Endothelial cell of umbilical vein (primary cell): ENCODE measurements around the gene SERBP1. TPM values are rescaled to one million over a fixed set of nuclear protein-coding genes. Genes with fewer than 3 reads are reported as not detected.

Experiments used
- Bru-seq: library from RNA; stranded (reverse); fragments of 400-500 nt; gene quantifications from one replicate; lab custom pipeline; 2021; lab: Mats Ljungman, UMichigan
- BruChase-seq, 2 experiments: library from RNA; stranded (reverse); fragments of 400-500 nt; gene quantifications; one replicate each; lab custom pipeline; 2021; lab: Mats Ljungman, UMichigan
- BruUV-seq: library from RNA; stranded (reverse); fragments of 400-500 nt; replicated peaks from 2 replicates; lab custom pipeline; 2021; lab: Mats Ljungman, UMichigan
- CTCF ChIA-PET: fragments of 300-600, 350-600 bp; sonication (Branson Sonifier 250); formaldehyde crosslinking; loops from one replicate; lab custom pipeline; 2021; ENCODE audit warnings: antibody characterized with exemption, inconsistent platforms; lab: Charles Lee
- POLR2A ChIA-PET: fragments of 300-600, 350-600 bp; sonication (Branson Sonifier 250); formaldehyde crosslinking; loops from one replicate; lab custom pipeline; 2021; ENCODE audit warnings: antibody characterized with exemption, inconsistent platforms; lab: Charles Lee
- DNase-seq: peaks from one replicate; pipeline ENCODE4 v3.0.0-alpha.2; 2011; ENCODE audit warnings: low read depth, low spot score
- FAIRE-seq: peaks from 2 replicates; lab custom pipeline; 2011; peaks lifted over from hg19 to GRCh38; lab: Jason Lieb, UNC
- H2AFZ ChIP-seq: 2 replicates; pipeline ENCODE4 v1.6.0; 2012; ENCODE audit warnings: low read depth, low read length, control low read depth, inconsistent platforms
- H3K27ac ChIP-seq: 2 replicates; pipeline ENCODE4 v1.5.1; 2011; ENCODE audit warnings: low read depth, mild to moderate bottlenecking, control low read depth, low read length, moderate library complexity; ENCODE audit not compliant: insufficient read depth
- H3K27me3 ChIP-seq, 2 experiments: 2 replicates each; pipeline versions ENCODE4 v1.6.0 to v1.6.1; 2011; ENCODE audit warnings: low read length in 2 of 2, mixed read lengths in 1 of 2; ENCODE audit not compliant: control insufficient read depth in 2 of 2, insufficient read depth in 2 of 2
- H3K36me3 ChIP-seq, 2 experiments: 2 replicates in 1 of 2; 3 replicates in 1 of 2; pipeline ENCODE4 v1.5.1; 2011; ENCODE audit warnings: low read length in 2 of 2, mild to moderate bottlenecking in 1 of 2, moderate library complexity in 1 of 2; ENCODE audit not compliant: control insufficient read depth in 2 of 2, insufficient read depth in 2 of 2; ENCODE audit errors: extremely low read depth in 1 of 2
- H3K4me1 ChIP-seq: 3 replicates; pipeline ENCODE4 v1.5.1; 2011; ENCODE audit warnings: mild to moderate bottlenecking, low read length; ENCODE audit not compliant: control insufficient read depth, insufficient read depth; ENCODE audit errors: extremely low read depth
- H3K4me2 ChIP-seq: 2 replicates; pipeline ENCODE4 v1.6.1; 2011; ENCODE audit warnings: low read length, control low read depth, mixed read lengths; ENCODE audit not compliant: insufficient read depth
- H3K4me3 ChIP-seq, 3 experiments: fragments of 200-600 bp in 1 of 3; sonication (generic), shearing (Covaris generic) in 1 of 3; replicated peaks in 1 of 3; 2 replicates each; pipeline ENCODE4 v1.5.1; 2011 to 2016; ENCODE audit warnings: control low read depth in 3 of 3, low read length in 3 of 3, mild to moderate bottlenecking in 2 of 3, inconsistent platforms in 1 of 3, low read depth in 1 of 3, moderate library complexity in 1 of 3; ENCODE audit not compliant: insufficient read depth in 1 of 3
- H3K79me2 ChIP-seq: 2 replicates; pipeline ENCODE4 v1.6.0; 2012; ENCODE audit warnings: low read length, inconsistent platforms; ENCODE audit not compliant: control insufficient read depth, insufficient read depth
- H3K9ac ChIP-seq: replicated peaks from 2 replicates; pipeline ENCODE3; 2011; ENCODE audit warnings: low read length, control low read depth; ENCODE audit not compliant: insufficient read depth; ENCODE audit errors: extremely low read depth
- H3K9me1 ChIP-seq: replicated peaks from 3 replicates; pipeline ENCODE4 v1.6.0; 2011; ENCODE audit warnings: mild to moderate bottlenecking, low read length; ENCODE audit not compliant: control insufficient read depth, insufficient read depth; ENCODE audit errors: extremely low read depth
- H3K9me3 ChIP-seq: replicated peaks from 2 replicates; pipeline ENCODE4 v1.5.1; 2012; ENCODE audit warnings: low read length, inconsistent platforms; ENCODE audit not compliant: control insufficient read depth, insufficient read depth
- H4K20me1 ChIP-seq: replicated peaks from 2 replicates; pipeline ENCODE3; 2011; ENCODE audit warnings: mild to moderate bottlenecking, low read length; ENCODE audit not compliant: control insufficient read depth, insufficient read depth; ENCODE audit errors: extremely low read depth
- EZH2 ChIP-seq: IDR thresholded peaks from 2 replicates; pipeline ENCODE4 v1.6.1; 2012; ENCODE audit warnings: borderline replicate concordance, low read depth, mild to moderate bottlenecking, moderate library complexity, low read length, inconsistent platforms; ENCODE audit not compliant: severe bottlenecking
- GATA2 ChIP-seq: IDR thresholded peaks from 2 replicates; pipeline ENCODE4 v1.7.0; 2011; ENCODE audit warnings: low read depth, mild to moderate bottlenecking, moderate library complexity, mixed read lengths, low read length; ENCODE audit not compliant: insufficient read length, insufficient read depth
- MYC ChIP-seq: IDR thresholded peaks from one replicate; pipeline ENCODE4 v1.6.1; 2011; ENCODE audit warnings: mild to moderate bottlenecking, low read depth, low read length
- dilution Hi-C: fragments of 300-500 bp; cut with MboI; formaldehyde crosslinking; loops from one replicate; pipeline ENCODE4 v1.15.0; 2019; ENCODE audit warnings: low sequenced_read_pairs; ENCODE audit not compliant: extremely low pct_ligation_motif_present
- intact Hi-C: fragments of 100-400 bp; cut with micrococcal nuclease; formaldehyde crosslinking; loops from one replicate; pipeline ENCODE4 v1.10.0; 2022
- long read RNA-seq: library from polyadenylated mRNA; stranded (forward); transcript quantifications from one replicate; pipeline ENCODE4 v2.0.0, GENCODE V29; 2021
- polyA minus RNA-seq, 3 experiments: library from RNA; depleted of rRNA, polyadenylated mRNA; stranded (reverse); fragments of >200 nt; gene quantifications; 1 replicate in 1 of 3; 2 replicates in 2 of 3; pipeline ENCODE4 v1.2.3, GENCODE V29; 2011
- polyA plus RNA-seq, 4 experiments: library from polyadenylated mRNA; depleted of rRNA in 3 of 4; stranded (reverse) in 3 of 4; unstranded in 1 of 4; fragments of >200 nt; gene quantifications; 2 replicates each; pipeline versions ENCODE4 v1.2.1 to v1.2.3, GENCODE V29; 2011 to 2012; ENCODE audit warnings: missing spikeins in 1 of 4
- total RNA-seq: library from RNA; stranded (reverse); gene quantifications from 2 replicates; pipeline ENCODE4 v1.2.3, GENCODE V29; 2021
- TF ChIP-seq, protein P1 (sequence below): IDR thresholded peaks from 2 replicates; pipeline ENCODE4 v1.6.1; 2011; ENCODE audit not compliant: insufficient read depth, insufficient read length

The SERBP1 gene
- total RNA-seq (290 and 293 TPM in 2 replicates), polyA plus RNA-seq (90.8 and 145 TPM in 2 replicates), polyA minus RNA-seq (89.1 and 127 TPM in 2 replicates), Bru-seq, nascent RNA (percentile 99 among the genes with signal in this experiment), BruChase-seq, experiment 1, labeled RNA remaining after a 6-hour chase (percentile 99 among the genes with signal in this experiment), BruChase-seq, experiment 2, labeled RNA remaining after a 2-hour chase (percentile 98 among the genes with signal in this experiment)
- polyA plus RNA-seq (2011; cell fraction: cytosol; rRNA removed), result 185 and 226 TPM in 2 replicates
- polyA plus RNA-seq (2011; cell fraction: nucleus; rRNA removed), result 72.9 and 137 TPM in 2 replicates
- polyA plus RNA-seq (2012), result 213 and 278 TPM in 2 replicates
- 205 TPM for polyA minus RNA-seq (2011; cell fraction: cytosol; rRNA and poly(A)+ RNA removed)
- 56.9 and 65.7 TPM in 2 replicates for polyA minus RNA-seq (2011; cell fraction: nucleus; rRNA and poly(A)+ RNA removed)
- long read RNA-seq, full-length matches to known transcripts, result 757 of 832 reads
- long read RNA-seq, partial matches to known transcripts, result 41 of 832 reads
- long read RNA-seq, other reads (novel, unspliced or antisense), result 34 of 832 reads

DNA sequence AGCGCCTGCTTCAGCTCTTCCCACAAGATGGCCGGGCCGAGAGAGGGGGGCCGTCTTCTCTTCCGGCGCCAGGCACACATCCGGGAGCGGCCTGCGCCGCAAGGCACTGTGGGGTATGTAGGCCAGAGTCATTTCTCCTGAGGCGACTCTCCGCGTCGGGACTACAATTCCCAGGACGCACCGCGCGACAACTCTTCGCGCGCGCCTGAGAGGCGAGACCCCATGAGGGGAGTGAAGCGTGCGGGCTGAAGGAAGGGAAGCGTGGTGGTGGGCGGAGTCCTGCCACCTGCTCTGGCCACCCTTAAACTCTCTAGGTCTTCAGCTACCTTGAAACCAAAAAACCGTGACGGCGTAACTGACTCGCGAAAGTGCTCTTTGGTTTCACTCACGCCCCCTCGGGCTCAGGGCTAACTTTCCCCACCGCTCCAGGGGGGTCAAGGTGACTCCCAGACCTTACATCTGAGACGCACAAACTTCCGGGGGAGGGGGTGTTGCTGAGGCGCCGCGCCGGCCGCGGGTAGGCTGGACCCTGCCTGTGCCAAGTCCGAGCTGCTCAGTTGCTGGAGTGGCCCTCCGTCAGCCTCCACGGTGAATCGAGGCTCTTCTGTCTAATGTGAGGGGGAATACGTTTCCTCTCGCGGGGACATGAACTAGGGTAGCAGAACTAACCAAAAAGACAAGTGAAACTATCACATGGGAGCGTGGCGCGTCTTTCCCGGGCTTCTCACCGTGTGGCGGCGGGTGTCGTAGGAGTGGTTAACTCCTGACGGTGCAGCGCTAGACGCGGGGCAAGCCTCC lies at the start of gene SERBP1:
SERBP1 (minus strand) TSS at position 45 of the 798 bp plus-strand sequence. CDS start 102 bp downstream, outside the sequence.
- peaks cover 27% of the 10 kb centered on the region for H3K4me1 ChIP-seq
- peaks cover 46% of the 10 kb centered on the region for H3K79me2 ChIP-seq
- peak within 1 kb of the TSS; percentile 68 for H2AFZ ChIP-seq
- dilution Hi-C loops (no loop called here), intact Hi-C loops (loop anchor here (1.0 kb wide), 4 partner anchors 38 to 255 kb away; partner anchors contain the start of gene GADD45A)
- BruUV-seq, result TSS peak; percentile 74
- H3K27ac ChIP-seq, result peak within 1 kb of the TSS; percentile 75
- H3K4me2 ChIP-seq, result peak within 1 kb of the TSS; percentile 99
- H3K9ac ChIP-seq, result peak within 1 kb of the TSS; percentile 95
- H3K9me3 ChIP-seq, result no peaks in the 10 kb centered on the region
- CTCF ChIA-PET, result interaction anchor here (1.0 to 5.0 kb wide), 9 partner anchors 14 to 216 kb away, joined by 3 to 47 read pairs (median 5); no protein-coding TSS in a partner anchor
- POLR2A ChIA-PET, result interaction anchor here (1.8 kb wide), 1 partner anchor 49 kb away, joined by 4 read pairs; no protein-coding TSS in a partner anchor
- H3K36me3 ChIP-seq, result peaks cover 2 to 4% of the 10 kb centered on the region in 2 experiments
- H3K27me3 ChIP-seq, result no peaks in the 10 kb centered on the region
- FAIRE-seq (peak; percentile 85), DNase-seq (peak; percentile 99)
- peaks cover 23% of the 10 kb centered on the region for H4K20me1 ChIP-seq
- peak within 1 kb of the TSS; percentile 92 to 99 (median 93) for H3K4me3 ChIP-seq
- no peaks in the 10 kb centered on the region for H3K9me1 ChIP-seq
- TF ChIP-seq GATA2 (no peak), MYC (peak; percentile 29), EZH2 (no peak)
- TF ChIP-seq, protein P1, sequence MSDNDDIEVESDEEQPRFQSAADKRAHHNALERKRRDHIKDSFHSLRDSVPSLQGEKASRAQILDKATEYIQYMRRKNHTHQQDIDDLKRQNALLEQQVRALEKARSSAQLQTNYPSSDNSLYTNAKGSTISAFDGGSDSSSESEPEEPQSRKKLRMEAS, result peak; percentile 86
